ENCODE results near the gene DCAF17.
"Not testable (repeated sequence)": the region's sequence is repeated elsewhere in the genome, so short reads cannot be mapped to it uniquely, and the experiment has no call there.

DCAF17 gene

GRCh38 chr2:171410101-171410500 lies 23.9 kb upstream of the DCAF17 start:
- Histone ChIP-seq H3K27me3 (replicated peaks; ENCODE audit: control insufficient read depth, insufficient read depth, low read length) (no peaks in the 10 kb centered on the region), H3K4me3 (replicated peaks; ENCODE audit: low read depth, low read length) (no peak overlapping the region), H3K36me3 (ENCODE audit: control insufficient read depth, insufficient read depth, low read length) (no peaks in the 10 kb centered on the region)
- no peak for DNase-seq (ENCODE audit: extremely low read depth, insufficient read length)
- TF ChIP-seq CTCF (IDR thresholded peaks at IDR 0.05; ENCODE audit: insufficient read depth, low read length, poor library complexity, severe bottlenecking) = no peak

GRCh38 chr2:171410624-171411023 lies 23.4 kb upstream of the DCAF17 start:
- TF ChIP-seq CTCF (IDR thresholded peaks at IDR 0.05; ENCODE audit: insufficient read depth, low read length, poor library complexity, severe bottlenecking) = no peak
- no peaks in the 10 kb centered on the region for H3K36me3 ChIP-seq (ENCODE audit: control insufficient read depth, insufficient read depth, low read length)
- no peak for DNase-seq (ENCODE audit: extremely low read depth, insufficient read length)
- no peaks in the 10 kb centered on the region for H3K27me3 ChIP-seq (replicated peaks; ENCODE audit: control insufficient read depth, insufficient read depth, low read length)
- H3K4me3 ChIP-seq (replicated peaks; ENCODE audit: low read depth, low read length) = no peak overlapping the region

GRCh38 chr2:171411214-171411613 lies 22.8 kb upstream of the DCAF17 start:
- no peaks in the 10 kb centered on the region for H3K36me3 ChIP-seq (ENCODE audit: control insufficient read depth, insufficient read depth, low read length)
- no peak for DNase-seq (ENCODE audit: extremely low read depth, insufficient read length)
- no peak overlapping the region for H3K4me3 ChIP-seq (replicated peaks; ENCODE audit: low read depth, low read length)
- TF ChIP-seq CTCF (IDR thresholded peaks at IDR 0.05; ENCODE audit: insufficient read depth, low read length, poor library complexity, severe bottlenecking) = no peak
- H3K27me3 ChIP-seq (replicated peaks; ENCODE audit: control insufficient read depth, insufficient read depth, low read length) = no peaks in the 10 kb centered on the region

- Histone ChIP-seq H3K36me3 (ENCODE audit: control insufficient read depth, insufficient read depth, low read length) (no peaks in the 10 kb centered on the region), H3K4me3 (replicated peaks; ENCODE audit: low read depth, low read length) (no peak overlapping the region), H3K27me3 (replicated peaks; ENCODE audit: control insufficient read depth, insufficient read depth, low read length) (no peaks in the 10 kb centered on the region)
- TF ChIP-seq CTCF (IDR thresholded peaks at IDR 0.05; ENCODE audit: insufficient read depth, low read length, poor library complexity, severe bottlenecking) = no peak
- no peak for DNase-seq (ENCODE audit: extremely low read depth, insufficient read length)
Observed at GRCh38 chr2:171411791-171412483, 22.1 kb upstream of the DCAF17 start.

GRCh38 chr2:171412571-171413175 lies 21.4 kb upstream of the DCAF17 start:
- no peak for TF ChIP-seq CTCF (IDR thresholded peaks at IDR 0.05; ENCODE audit: insufficient read depth, low read length, poor library complexity, severe bottlenecking)
- DNase-seq (ENCODE audit: extremely low read depth, insufficient read length) = no peak
- Histone ChIP-seq H3K36me3 (ENCODE audit: control insufficient read depth, insufficient read depth, low read length) (no peaks in the 10 kb centered on the region), H3K27me3 (replicated peaks; ENCODE audit: control insufficient read depth, insufficient read depth, low read length) (no peaks in the 10 kb centered on the region), H3K4me3 (replicated peaks; ENCODE audit: low read depth, low read length) (no peak overlapping the region)

GRCh38 chr2:171414645-171415044 lies 19.4 kb upstream of the DCAF17 start:
- not testable (repeated sequence) for DNase-seq (ENCODE audit: extremely low read depth, insufficient read length); H3K4me3 ChIP-seq (replicated peaks; ENCODE audit: low read depth, low read length); H3K36me3 ChIP-seq (ENCODE audit: control insufficient read depth, insufficient read depth, low read length); H3K27me3 ChIP-seq (replicated peaks; ENCODE audit: control insufficient read depth, insufficient read depth, low read length)

All from GM06990 (cell line).